Posterior cingulate gyrus (tissue), 11 donors: ENCODE data around the gene MTARC2.
"Not testable (repeated sequence)": the region's sequence is repeated elsewhere in the genome, so short reads cannot be mapped to it uniquely, and the experiment has no call there.

Experiments
- DNase-seq, 10 donors: peaks; one replicate each; pipeline versions ENCODE4 v3.0.0 to v3.0.0-alpha.2; 2020 to 2021; ENCODE audit warnings: mixed read lengths in 3 of 10
- intact Hi-C: fragments of 100-400 bp; cut with DNase I; formaldehyde crosslinking; loops from one replicate; pipeline ENCODE4 v1.15.1; 2023

The MTARC2 gene

GRCh38 chr1:220748089-220748934 is at the start of gene MTARC2:
TSS of gene MTARC2 (plus strand) at chr1:220748322. CDS start at chr1:220748532, 210 bp downstream.
- intact Hi-C loops, result no loop called here
- peak; percentile 36 to 93 (median 59) for DNase-seq

- no peak for DNase-seq
- intact Hi-C loops, result no loop called here
Measured at GRCh38 chr1:220698607-220699016, 49.5 kb upstream of the MTARC2 start.

GRCh38 chr1:220699044-220699443 is 49.1 kb upstream of the MTARC2 start:
- intact Hi-C loops, result no loop called here

GRCh38 chr1:220700556-220701179 is 47.5 kb upstream of the MTARC2 start:
- intact Hi-C loops, result no loop called here
- DNase-seq, result no peak

More at GRCh38 chr1:220699044-220699443, 49.1 kb upstream of the MTARC2 start:
- DNase-seq, result no peak

- intact Hi-C loops, result no loop called here
- DNase-seq, result no peak
Measured at GRCh38 chr1:220701974-220702373, 46.1 kb upstream of the MTARC2 start.

- intact Hi-C loops, result no loop called here
- DNase-seq, result no peak
Measured at GRCh38 chr1:220702733-220703270, 45.3 kb upstream of the MTARC2 start.

GRCh38 chr1:220703305-220703704 is 44.8 kb upstream of the MTARC2 start:
- intact Hi-C loops, result no loop called here
- DNase-seq, result no peak

GRCh38 chr1:220705782-220706181 is 42.3 kb upstream of the MTARC2 start:
- DNase-seq, result no peak
- intact Hi-C loops, result no loop called here

GRCh38 chr1:220706480-220706879 is 41.6 kb upstream of the MTARC2 start:
- no peak for DNase-seq
- intact Hi-C loops, result no loop called here

GRCh38 chr1:220707160-220707559 is 41.0 kb upstream of the MTARC2 start:
- DNase-seq, result no peak
- intact Hi-C loops, result no loop called here

GRCh38 chr1:220708244-220708643 is 39.9 kb upstream of the MTARC2 start:
- intact Hi-C loops, result no loop called here
- DNase-seq, result no peak

GRCh38 chr1:220708936-220709801 is 39.0 kb upstream of the MTARC2 start:
- intact Hi-C loops, result no loop called here
- no peak for DNase-seq

GRCh38 chr1:220710333-220710732 is 37.8 kb upstream of the MTARC2 start:
- intact Hi-C loops, result no loop called here
- DNase-seq, result no peak

- intact Hi-C loops, result no loop called here
Measured at GRCh38 chr1:220711056-220711809, 36.9 kb upstream of the MTARC2 start.

GRCh38 chr1:220715986-220716385 is 32.1 kb upstream of the MTARC2 start:
- intact Hi-C loops, DNase-seq: not testable (repeated sequence)

More at GRCh38 chr1:220711056-220711809, 36.9 kb upstream of the MTARC2 start:
- DNase-seq, result no peak

- intact Hi-C loops, result no loop called here
- no peak for DNase-seq
Measured at GRCh38 chr1:220717800-220718640, 30.1 kb upstream of the MTARC2 start.

GRCh38 chr1:220721266-220721665 is 26.9 kb upstream of the MTARC2 start:
- intact Hi-C loops, result not testable (repeated sequence)

GRCh38 chr1:220726634-220727033 is 21.5 kb upstream of the MTARC2 start:
- intact Hi-C loops, result no loop called here
- no peak for DNase-seq

More at GRCh38 chr1:220721266-220721665, 26.9 kb upstream of the MTARC2 start:
- DNase-seq, result not testable (repeated sequence)

- DNase-seq, result no peak
- intact Hi-C loops, result no loop called here
Measured at GRCh38 chr1:220727519-220727918, 20.6 kb upstream of the MTARC2 start.
